Body of pancreas (tissue), 4 donors: ENCODE results near the gene APOC4. TPM values are rescaled to one million over a fixed set of nuclear protein-coding genes. Genes with fewer than 3 reads are reported as not detected.

Experiments
- ATAC-seq: fragments of 150-250 bp; one replicate; pipeline ENCODE4 v1.9.1; 2016
- DNase-seq, 4 donors: peaks; one replicate each; pipeline ENCODE4 v3.0.0-alpha.2; 2019
- H3K27ac ChIP-seq, 4 donors: fragments of 200-600 bp; sonication (generic); 1 replicate in 3 of 4; 2 replicates in 1 of 4; pipeline versions ENCODE4 v1.5.1 to v1.6.1; 2016 to 2019; ENCODE audit warnings: mild to moderate bottlenecking in 1 of 4, mixed read lengths in 1 of 4, moderate library complexity in 1 of 4
- H3K27me3 ChIP-seq, 2 donors: fragments of 200-600 bp; sonication (generic); one replicate each; pipeline ENCODE4 v1.6.0; 2016; ENCODE audit warnings: mild to moderate bottlenecking in 1 of 2
- H3K36me3 ChIP-seq, 2 donors: fragments of 200-600 bp; sonication (generic); replicated peaks in 1 of 2; 2 replicates each; pipeline ENCODE4 v1.5.1; 2016; ENCODE audit warnings: low read depth in 2 of 2; ENCODE audit not compliant: insufficient read depth in 1 of 2
- H3K4me1 ChIP-seq: fragments of 200-600 bp; sonication (generic); one replicate; pipeline ENCODE4 v1.6.0; 2016
- H3K4me3 ChIP-seq, 2 donors: fragments of 200-600 bp; sonication (generic); 1 replicate in 1 of 2; 2 replicates in 1 of 2; pipeline ENCODE4 v1.5.1; 2016 to 2019
- H3K9me3 ChIP-seq, 3 donors: fragments of 200-600 bp; sonication (generic); 1 replicate in 2 of 3; 2 replicates in 1 of 3; pipeline ENCODE4 v1.5.1; 2016
- CTCF ChIP-seq, 7 experiments: fragments of 450-650 bp in 4 of 7; fragments of 200-600 bp in 3 of 7; sonication (generic) in 3 of 7; IDR thresholded peaks; one replicate each; pipeline ENCODE4 v1.5.1; 2016 to 2019; ENCODE audit warnings: antibody characterized with exemption in 7 of 7
- POLR2A ChIP-seq, 3 donors: fragments of 450-650 bp; IDR thresholded peaks; one replicate each; pipeline ENCODE4 v1.6.1; 2016; ENCODE audit warnings: antibody characterized with exemption in 3 of 3, mild to moderate bottlenecking in 2 of 3
- WGBS, 2 donors: methylation state at CpG; one replicate each; pipeline ENCODE4 v1.1.5; 2017; 5-methylcytosine and 5-hydroxymethylcytosine counted together
- intact Hi-C: fragments of 100-400 bp; cut with DNase I; formaldehyde crosslinking; loops from one replicate; pipeline ENCODE4 v1.15.1; 2023
- total RNA-seq, 2 donors: library from RNA; depleted of rRNA; stranded (reverse); fragments of >200 nt; gene quantifications; one replicate each; pipeline ENCODE4 v1.1.0, GENCODE V29; 2016

The APOC4 gene
- total RNA-seq, 2 donors from 2014 or later = not detected

- H3K4me3 ChIP-seq = no peak overlapping the region
- H3K27ac ChIP-seq = no peak overlapping the region
- intact Hi-C loops = no loop called here
- peaks cover 13% of the 10 kb centered on the region for H3K4me1 ChIP-seq
- ATAC-seq (no peak), DNase-seq (no peak)
- 36 to 48% methylated on average over 5 of the region's 5 CpGs for WGBS, 2 donors
- no peaks in the 10 kb centered on the region for H3K27me3 ChIP-seq
- TF ChIP-seq POLR2A (IDR thresholded peaks at IDR 0.05) = no peak
- H3K36me3 ChIP-seq = no peaks in the 10 kb centered on the region
- H3K9me3 ChIP-seq = no peaks in the 10 kb centered on the region
Observed at GRCh38 chr19:44927746-44928145, 14.3 kb upstream of the APOC4 start.

GRCh38 chr19:44930088-44930487 is 11.9 kb upstream of the APOC4 start:
- Histone ChIP-seq H3K4me1 (peaks cover 15% of the 10 kb centered on the region), H3K4me3 (no peak overlapping the region), H3K9me3 (no peaks in the 10 kb centered on the region), H3K36me3 (no peaks in the 10 kb centered on the region), H3K27ac (no peak overlapping the region), H3K27me3 (no peaks in the 10 kb centered on the region)
- no peak for TF ChIP-seq POLR2A (IDR thresholded peaks at IDR 0.05)
- TF ChIP-seq CTCF (IDR thresholded peaks at IDR 0.05) = no peak
- intact Hi-C loops = no loop called here
- ATAC-seq (no peak), DNase-seq (no peak)
- 36 to 44% methylated on average over 7 of the region's 7 CpGs for WGBS, 2 donors

GRCh38 chr19:44931541-44931940 is 10.5 kb upstream of the APOC4 start:
- no peaks in the 10 kb centered on the region for H3K9me3 ChIP-seq
- ATAC-seq (no peak), DNase-seq (no peak)
- H3K4me1 ChIP-seq = peaks cover 26% of the 10 kb centered on the region
- no peak overlapping the region for H3K4me3 ChIP-seq
- H3K27me3 ChIP-seq = no peaks in the 10 kb centered on the region
- WGBS, 2 donors = 84 to 88% methylated on average over 4 of the region's 4 CpGs
- H3K27ac ChIP-seq = no peak overlapping the region
- no peak for TF ChIP-seq POLR2A (IDR thresholded peaks at IDR 0.05)
- no peak for TF ChIP-seq CTCF (IDR thresholded peaks at IDR 0.05)
- H3K36me3 ChIP-seq = no peaks in the 10 kb centered on the region
- intact Hi-C loops = no loop called here

- Histone ChIP-seq H3K27me3 (no peaks in the 10 kb centered on the region), H3K4me3 (no peak overlapping the region), H3K9me3 (no peaks in the 10 kb centered on the region), H3K4me1 (peaks cover 13% of the 10 kb centered on the region), H3K27ac (no peak overlapping the region), H3K36me3 (no peaks in the 10 kb centered on the region)
- ATAC-seq = no peak
- intact Hi-C loops = loop anchor here (5.0 kb wide), 1 partner anchor 32 kb away; the partner anchor contains the start of gene APOE
- WGBS, 2 donors = 64 to 85% methylated on average over 5 of the region's 5 CpGs
- no peak for TF ChIP-seq CTCF (IDR thresholded peaks at IDR 0.05)
- TF ChIP-seq POLR2A (IDR thresholded peaks at IDR 0.05) = no peak
- DNase-seq = no peak
Observed at GRCh38 chr19:44939668-44940067, 2.4 kb upstream of the APOC4 start.

GRCh38 chr19:44943801-44944249 is 1.8 kb downstream of the APOC4 start:
- TF ChIP-seq POLR2A (IDR thresholded peaks at IDR 0.05) (no peak), CTCF (IDR thresholded peaks at IDR 0.05) (no peak)
- no peaks in the 10 kb centered on the region for H3K36me3 ChIP-seq
- no peaks in the 10 kb centered on the region for H3K4me1 ChIP-seq
- H3K27me3 ChIP-seq = no peaks in the 10 kb centered on the region
- 55 to 66% methylated on average over 10 of the region's 10 CpGs for WGBS, 2 donors
- no peak overlapping the region for H3K27ac ChIP-seq
- DNase-seq (peak in 2 of 4 donors; percentile 21 to 75), ATAC-seq (no peak)
- no peaks in the 10 kb centered on the region for H3K9me3 ChIP-seq
- intact Hi-C loops = loop anchor here (5.0 kb wide), 1 partner anchor 37 kb away; the partner anchor contains the start of gene APOE
- H3K4me3 ChIP-seq = no peak overlapping the region
